H9 (cell line): Measurements from ENCODE around the gene NUDT3. TPM values are rescaled to one million over a fixed set of nuclear protein-coding genes. Genes with fewer than 3 reads are reported as not detected.

Source experiments
- DNase-seq: peaks from one replicate; pipeline ENCODE4 v3.0.0-alpha.2; 2017
- H2AFZ ChIP-seq: one replicate; pipeline ENCODE4 v1.6.1; 2013; ENCODE audit warnings: mild to moderate bottlenecking, low read length, control low read depth, moderate library complexity
- H2AK5ac ChIP-seq: 2 replicates; pipeline ENCODE4 v1.6.1; 2013; ENCODE audit warnings: low read length, control low read depth, mixed read lengths; ENCODE audit not compliant: insufficient read length
- H2BK120ac ChIP-seq: one replicate; pipeline ENCODE4 v1.6.1; 2013; ENCODE audit warnings: low read depth, mild to moderate bottlenecking, low read length, control low read depth, inconsistent platforms; ENCODE audit not compliant: poor library complexity, severe bottlenecking
- H2BK12ac ChIP-seq: 2 replicates; pipeline ENCODE4 v1.6.1; 2013; ENCODE audit warnings: low read length, control low read depth, mixed read lengths, low read depth; ENCODE audit not compliant: insufficient read length
- H2BK15ac ChIP-seq: 2 replicates; pipeline ENCODE4 v1.6.1; 2013; ENCODE audit warnings: low read depth, low read length, control low read depth
- H2BK20ac ChIP-seq: one replicate; pipeline ENCODE4 v1.6.1; 2013; ENCODE audit warnings: low read depth, mild to moderate bottlenecking, low read length, control low read depth, inconsistent platforms; ENCODE audit not compliant: poor library complexity, severe bottlenecking
- H2BK5ac ChIP-seq: 2 replicates; pipeline ENCODE4 v1.6.1; 2013; ENCODE audit warnings: low read length, control low read depth, mixed read lengths; ENCODE audit not compliant: insufficient read length
- H3K14ac ChIP-seq: 2 replicates; pipeline ENCODE4 v1.6.1; 2013; ENCODE audit warnings: low read length, control low read depth; ENCODE audit not compliant: insufficient read depth
- H3K18ac ChIP-seq: 2 replicates; pipeline ENCODE4 v1.6.1; 2013; ENCODE audit warnings: low read depth, mild to moderate bottlenecking, mixed read lengths, low read length, control low read depth; ENCODE audit not compliant: insufficient read length
- H3K23ac ChIP-seq: 2 replicates; pipeline ENCODE4 v1.6.1; 2013; ENCODE audit warnings: low read length, control low read depth, mixed read lengths, low read depth; ENCODE audit not compliant: insufficient read length
- H3K23me2 ChIP-seq: 2 replicates; pipeline ENCODE4 v1.6.1; 2013; ENCODE audit warnings: low read depth, mild to moderate bottlenecking, mixed read lengths, low read length, control low read depth; ENCODE audit not compliant: insufficient read length, poor library complexity, severe bottlenecking
- H3K27ac ChIP-seq: 2 replicates; pipeline ENCODE4 v1.5.1; 2013; ENCODE audit warnings: low read length, control low read depth, mixed read lengths, low read depth; ENCODE audit not compliant: insufficient read length
- H3K27me3 ChIP-seq: 2 replicates; pipeline ENCODE4 v1.6.1; 2013; ENCODE audit warnings: low read length, control low read depth, inconsistent platforms; ENCODE audit not compliant: insufficient read depth
- H3K4ac ChIP-seq: 2 replicates; pipeline ENCODE4 v1.6.1; 2013; ENCODE audit warnings: low read depth, mild to moderate bottlenecking, control low read depth, inconsistent platforms, low read length, moderate library complexity
- H3K4me1 ChIP-seq: 2 replicates; pipeline ENCODE4 v1.6.1; 2013; ENCODE audit warnings: low read length, control low read depth, inconsistent platforms; ENCODE audit not compliant: insufficient read depth
- H3K4me2 ChIP-seq: 2 replicates; pipeline ENCODE4 v1.6.1; 2013; ENCODE audit warnings: low read length, control low read depth, mixed read lengths; ENCODE audit not compliant: insufficient read length, insufficient read depth
- H3K56ac ChIP-seq: 2 replicates; pipeline ENCODE4 v1.6.1; 2013; ENCODE audit warnings: low read depth, mild to moderate bottlenecking, mixed read lengths, low read length, control low read depth; ENCODE audit not compliant: insufficient read length
- H3K79me1 ChIP-seq: 2 replicates; pipeline ENCODE4 v1.6.1; 2013; ENCODE audit warnings: low read depth, mild to moderate bottlenecking, moderate library complexity, low read length, control low read depth, inconsistent platforms; ENCODE audit not compliant: insufficient read depth, poor library complexity, severe bottlenecking
- H3K79me2 ChIP-seq: 2 replicates; pipeline ENCODE4 v1.6.1; 2013; ENCODE audit warnings: low read length, control low read depth, inconsistent platforms; ENCODE audit not compliant: insufficient read depth
- H3K9ac ChIP-seq: 2 replicates; pipeline ENCODE4 v1.6.1; 2013; ENCODE audit warnings: low read length, control low read depth, mixed read lengths; ENCODE audit not compliant: insufficient read length; ENCODE audit errors: extremely low read depth
- H3K9me3 ChIP-seq: one replicate; pipeline ENCODE4 v1.6.1; 2013; ENCODE audit warnings: low read depth, low read length, inconsistent platforms; ENCODE audit not compliant: control insufficient read depth
- H3T11ph ChIP-seq: one replicate; pipeline ENCODE4 v1.6.1; 2013; ENCODE audit warnings: mild to moderate bottlenecking, low read length, control low read depth, inconsistent platforms
- H4K20me1 ChIP-seq: one replicate; pipeline ENCODE4 v1.6.1; 2013; ENCODE audit not compliant: control insufficient read depth, insufficient read length, insufficient read depth
- H4K5ac ChIP-seq: 2 replicates; pipeline ENCODE4 v1.6.1; 2013; ENCODE audit warnings: low read depth, mild to moderate bottlenecking, mixed read lengths, low read length, control low read depth; ENCODE audit not compliant: insufficient read length
- H4K8ac ChIP-seq: replicated peaks from 2 replicates; pipeline ENCODE4 v1.6.1; 2013; ENCODE audit warnings: low read length, control low read depth, mixed read lengths, low read depth; ENCODE audit not compliant: insufficient read length
- H4K91ac ChIP-seq: 2 replicates; pipeline ENCODE4 v1.6.1; 2013; ENCODE audit warnings: low read depth, mild to moderate bottlenecking, moderate library complexity, mixed read lengths, low read length, control low read depth; ENCODE audit not compliant: insufficient read length
- H3K27ac Mint-ChIP-seq, 3 experiments: 2 replicates in 2 of 3; 3 replicates in 1 of 3; pipeline ENCODE4 v1.8.0; 2020 to 2021; ENCODE audit warnings: mixed read lengths in 3 of 3, mild to moderate bottlenecking in 1 of 3, moderate library complexity in 1 of 3
- H3K27me3 Mint-ChIP-seq: 2 replicates; pipeline ENCODE4 v1.8.0; 2021; ENCODE audit warnings: low read depth, mild to moderate bottlenecking, moderate library complexity, mixed read lengths
- H3K36me3 Mint-ChIP-seq, 3 experiments: 2 replicates in 2 of 3; 3 replicates in 1 of 3; pipeline ENCODE4 v1.8.0; 2020 to 2021; ENCODE audit warnings: low read depth in 3 of 3, mixed read lengths in 3 of 3; ENCODE audit not compliant: insufficient read depth in 1 of 3
- H3K4me1 Mint-ChIP-seq, 2 experiments: 2 replicates each; pipeline ENCODE4 v1.8.0; 2020; ENCODE audit warnings: mixed read lengths in 2 of 2
- H3K4me3 Mint-ChIP-seq, 2 experiments: 2 replicates in 1 of 2; 3 replicates in 1 of 2; pipeline ENCODE4 v1.8.0; 2020 to 2021; ENCODE audit warnings: mild to moderate bottlenecking in 2 of 2, mixed read lengths in 2 of 2, moderate library complexity in 1 of 2
- H3K9me3 Mint-ChIP-seq, 2 experiments: 2 replicates in 1 of 2; 3 replicates in 1 of 2; pipeline ENCODE4 v1.8.0; 2020; ENCODE audit warnings: mild to moderate bottlenecking in 2 of 2, mixed read lengths in 2 of 2, moderate library complexity in 1 of 2
- WGBS: extraction: QIAGEN DNeasy Blood & Tissue Kit; methylation state at CpG from one replicate; pipeline ENCODE4 v1.1.7; 2013; ENCODE audit warnings: missing lambda C conversion rate, low lambda C conversion rate, mixed read lengths; ENCODE audit not compliant: insufficient read length; ENCODE audit errors: extremely low coverage; 5-methylcytosine and 5-hydroxymethylcytosine counted together
- total RNA-seq: library from RNA; stranded (reverse); gene quantifications from 2 replicates; pipeline ENCODE4 v1.2.1, GENCODE V29; 2021
- TF ChIP-seq, protein P1 (sequence below): fragments of 200-600 bp; sonication (generic); conservative IDR thresholded peaks from 3 replicates; pipeline ENCODE4 v1.8.0; 2021; ENCODE audit warnings: antibody characterized with exemption, mild to moderate bottlenecking

NUDT3 gene
- total RNA-seq, 1 experiment from 2014 or later, result 23.6 TPM

DNA sequence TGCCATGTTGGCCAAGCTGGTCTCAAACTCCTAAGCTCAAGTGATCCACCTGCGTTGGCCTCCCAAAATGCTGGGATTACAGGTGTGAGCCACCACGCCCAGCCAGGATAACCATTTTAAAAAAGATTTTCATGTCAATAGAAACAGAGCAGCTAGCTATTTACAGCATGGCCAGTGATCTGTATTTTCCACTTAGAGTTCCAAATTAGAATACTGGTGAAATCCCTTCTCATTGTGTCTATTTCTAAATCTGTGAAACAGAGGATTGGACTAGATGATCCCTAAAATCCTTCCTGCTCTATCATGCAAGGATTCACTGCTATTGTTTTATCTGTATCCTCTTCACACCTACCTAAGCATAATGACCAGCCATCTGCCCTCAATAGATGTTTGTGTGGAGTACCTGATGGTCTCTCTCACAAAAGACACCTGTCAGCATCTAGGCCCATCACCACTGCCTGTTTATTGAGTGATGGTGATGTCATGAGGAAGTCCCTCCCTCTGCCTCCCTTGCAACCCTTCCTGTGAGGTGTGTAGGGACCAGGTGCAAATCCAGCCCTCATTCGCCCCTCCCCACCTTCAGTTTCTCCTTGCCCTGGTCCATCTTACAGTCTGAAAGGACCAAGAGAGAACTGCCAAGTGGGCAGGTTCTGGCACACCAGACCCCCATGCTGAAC, 117.2 kb downstream of the NUDT3 start:
- Histone ChIP-seq H2BK120ac (no peak overlapping the region), H3K27me3 (no peaks in the 10 kb centered on the region), H4K91ac (no peak overlapping the region), H3K27ac (no peak overlapping the region), H2BK5ac (no peak overlapping the region), H2BK20ac (no peak overlapping the region), H2AFZ (no peak overlapping the region), H4K8ac (no peak overlapping the region), H2BK12ac (no peak overlapping the region), H3K56ac (no peak overlapping the region), H3K9me3 (no peaks in the 10 kb centered on the region), H2BK15ac (no peak overlapping the region), H3K79me1 (no peaks in the 10 kb centered on the region), H3K4me2 (no peak overlapping the region), H4K20me1 (no peaks in the 10 kb centered on the region), H3K4me1 (no peaks in the 10 kb centered on the region), H3K9ac (no peak overlapping the region), H3K23me2 (no peaks in the 10 kb centered on the region), H3K4ac (no peak overlapping the region), H2AK5ac (no peak overlapping the region), H3K14ac (no peak overlapping the region), H3K18ac (no peak overlapping the region), H4K5ac (no peak overlapping the region), H3K23ac (no peak overlapping the region), H3K79me2 (no peaks in the 10 kb centered on the region), H3T11ph (no peak overlapping the region)
- Mint-ChIP-seq H3K27ac (no peak overlapping the region), H3K4me1 (peaks cover 5 to 14% of the 10 kb centered on the region in 2 experiments), H3K9me3 (no peaks in the 10 kb centered on the region), H3K36me3 (peaks cover 0 to 7% (median 0%) of the 10 kb centered on the region in 3 experiments; a peak in 1 of 7 replicates), H3K27me3 (no peaks in the 10 kb centered on the region), H3K4me3 (no peak overlapping the region)
- TF ChIP-seq, protein P1, sequence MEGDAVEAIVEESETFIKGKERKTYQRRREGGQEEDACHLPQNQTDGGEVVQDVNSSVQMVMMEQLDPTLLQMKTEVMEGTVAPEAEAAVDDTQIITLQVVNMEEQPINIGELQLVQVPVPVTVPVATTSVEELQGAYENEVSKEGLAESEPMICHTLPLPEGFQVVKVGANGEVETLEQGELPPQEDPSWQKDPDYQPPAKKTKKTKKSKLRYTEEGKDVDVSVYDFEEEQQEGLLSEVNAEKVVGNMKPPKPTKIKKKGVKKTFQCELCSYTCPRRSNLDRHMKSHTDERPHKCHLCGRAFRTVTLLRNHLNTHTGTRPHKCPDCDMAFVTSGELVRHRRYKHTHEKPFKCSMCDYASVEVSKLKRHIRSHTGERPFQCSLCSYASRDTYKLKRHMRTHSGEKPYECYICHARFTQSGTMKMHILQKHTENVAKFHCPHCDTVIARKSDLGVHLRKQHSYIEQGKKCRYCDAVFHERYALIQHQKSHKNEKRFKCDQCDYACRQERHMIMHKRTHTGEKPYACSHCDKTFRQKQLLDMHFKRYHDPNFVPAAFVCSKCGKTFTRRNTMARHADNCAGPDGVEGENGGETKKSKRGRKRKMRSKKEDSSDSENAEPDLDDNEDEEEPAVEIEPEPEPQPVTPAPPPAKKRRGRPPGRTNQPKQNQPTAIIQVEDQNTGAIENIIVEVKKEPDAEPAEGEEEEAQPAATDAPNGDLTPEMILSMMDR, result no peak
- no CpG with 5 or more reads among the region's 3 CpGs for WGBS
- DNase-seq, result no peak
